Kidney (tissue), 14 donors: Measurements from ENCODE around the gene CCNI2. TPM values are rescaled to one million over a fixed set of nuclear protein-coding genes. Genes with fewer than 3 reads are reported as not detected.

Source experiments
- DNase-seq, 5 donors: peaks; one replicate each; pipeline ENCODE4 v3.0.0-alpha.2; 2013 to 2020
- FAIRE-seq: peaks from 2 replicates; lab custom pipeline; 2012; peaks lifted over from hg19 to GRCh38; lab: Jason Lieb, UNC
- H3K27ac ChIP-seq, 2 donors: one replicate each; pipeline ENCODE4 v1.7.0; 2013; ENCODE audit warnings: low read depth in 2 of 2, low read length in 2 of 2, inconsistent platforms in 1 of 2
- H3K27me3 ChIP-seq: one replicate; pipeline ENCODE4 v1.7.1; 2013; ENCODE audit warnings: low read length, inconsistent platforms; ENCODE audit not compliant: control insufficient read depth, insufficient read depth
- H3K36me3 ChIP-seq, 3 donors: one replicate each; pipeline versions ENCODE4 v1.7.0 to v1.7.1; 2013; ENCODE audit warnings: low read length in 3 of 3, control low read depth in 1 of 3, inconsistent platforms in 1 of 3; ENCODE audit not compliant: insufficient read depth in 3 of 3, control insufficient read depth in 2 of 3
- H3K4me1 ChIP-seq, 3 donors: one replicate each; pipeline versions ENCODE4 v1.7.0 to v1.7.1; 2013; ENCODE audit warnings: low read length in 3 of 3, inconsistent platforms in 1 of 3, low read depth in 1 of 3; ENCODE audit not compliant: control insufficient read depth in 2 of 3, insufficient read depth in 2 of 3
- H3K4me3 ChIP-seq, 3 donors: one replicate each; pipeline versions ENCODE4 v1.7.0 to v1.8.1; 2013; ENCODE audit warnings: low read length in 3 of 3, control low read depth in 1 of 3, inconsistent platforms in 1 of 3
- H3K9ac ChIP-seq, 3 donors: one replicate each; pipeline versions ENCODE4 v1.7.0 to v1.7.1; 2013; ENCODE audit warnings: low read length in 3 of 3, control low read depth in 1 of 3, inconsistent platforms in 1 of 3
- H3K9me3 ChIP-seq, 3 donors: one replicate each; pipeline versions ENCODE4 v1.7.0 to v1.7.1; 2013; ENCODE audit warnings: low read length in 3 of 3, control low read depth in 1 of 3, inconsistent platforms in 1 of 3; ENCODE audit not compliant: control insufficient read depth in 2 of 3, insufficient read depth in 1 of 3
- intact Hi-C: fragments of 100-400 bp; cut with DNase I; formaldehyde crosslinking; loops from one replicate; pipeline ENCODE4 v1.11.1; 2022
- polyA plus RNA-seq: library from polyadenylated mRNA; stranded (reverse); fragments of 350-450 nt; fragmentation: Illumina TruSeq; extraction: RNeasy Lipid Tissue Mini Kit (QIAGEN cat#74804); gene quantifications from one replicate; pipeline ENCODE4 v1.2.3, GENCODE V29; 2014; ENCODE audit warnings: low read depth, low replicate concordance; ENCODE audit not compliant: insufficient read depth
- total RNA-seq: library from RNA; stranded (reverse); fragmentation: NEBNext Ultra II Directional; extraction: Animal tissue kit (Norgen Biotek cat#: 25700); gene quantifications from one replicate; pipeline ENCODE4 v1.2.1, GENCODE V29; 2021
- TF ChIP-seq, protein P1 (sequence below): IDR thresholded peaks from 3 replicates; pipeline ENCODE4 v1.5.1; 2012; ENCODE audit warnings: mild to moderate bottlenecking, moderate library complexity, borderline replicate concordance; ENCODE audit not compliant: insufficient read depth; ENCODE audit errors: extremely low read depth
- donor health status: control.
- donor health status: control.
- donor health status: control.
- donor health status: control.
- donor health status: control.
- donor health status: DM: yes; HTN: yes; CAD: no.
- donor health status: Normal renal cell carcinoma (clear cell type).

CCNI2 gene
- total and polyA plus RNA-seq, 2 donors from 2014 or later: 3.4 to 3.8 TPM

DNA sequence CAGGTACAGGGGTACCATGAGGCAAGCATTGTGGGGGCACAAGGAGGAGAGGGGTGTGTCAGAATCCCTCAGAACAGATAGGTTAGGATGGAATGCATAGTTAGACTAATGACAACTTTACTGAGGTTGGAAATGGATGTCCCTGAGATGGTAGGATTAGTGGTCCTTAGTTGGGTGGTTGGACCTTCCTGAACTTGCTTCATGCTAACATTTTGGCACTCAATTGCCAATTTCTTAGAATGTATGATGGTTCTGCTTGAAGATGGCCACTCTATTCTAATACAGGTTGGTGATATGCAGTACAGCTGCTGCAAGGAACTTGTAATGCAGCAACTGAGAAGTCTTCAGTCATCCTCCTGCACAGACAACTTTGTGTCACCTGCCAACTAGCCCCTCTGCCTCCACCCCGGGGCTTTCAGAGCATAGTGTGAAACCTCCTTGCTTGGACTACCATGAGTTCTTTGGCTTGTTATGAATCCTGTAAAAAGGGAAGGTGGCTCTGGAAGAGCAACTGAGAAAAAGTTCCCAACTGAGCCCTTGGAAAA, 5.4 kb downstream of the CCNI2 start:
- peak overlapping the region; percentile 7 to 32 for H3K27ac ChIP-seq
- H3K4me1 ChIP-seq: peaks cover 0 to 12% (median 4%) of the 10 kb centered on the region in 3 donors
- FAIRE-seq (no peak), DNase-seq (no peak)
- H3K9ac ChIP-seq: no peak overlapping the region
- TF ChIP-seq, protein P1, sequence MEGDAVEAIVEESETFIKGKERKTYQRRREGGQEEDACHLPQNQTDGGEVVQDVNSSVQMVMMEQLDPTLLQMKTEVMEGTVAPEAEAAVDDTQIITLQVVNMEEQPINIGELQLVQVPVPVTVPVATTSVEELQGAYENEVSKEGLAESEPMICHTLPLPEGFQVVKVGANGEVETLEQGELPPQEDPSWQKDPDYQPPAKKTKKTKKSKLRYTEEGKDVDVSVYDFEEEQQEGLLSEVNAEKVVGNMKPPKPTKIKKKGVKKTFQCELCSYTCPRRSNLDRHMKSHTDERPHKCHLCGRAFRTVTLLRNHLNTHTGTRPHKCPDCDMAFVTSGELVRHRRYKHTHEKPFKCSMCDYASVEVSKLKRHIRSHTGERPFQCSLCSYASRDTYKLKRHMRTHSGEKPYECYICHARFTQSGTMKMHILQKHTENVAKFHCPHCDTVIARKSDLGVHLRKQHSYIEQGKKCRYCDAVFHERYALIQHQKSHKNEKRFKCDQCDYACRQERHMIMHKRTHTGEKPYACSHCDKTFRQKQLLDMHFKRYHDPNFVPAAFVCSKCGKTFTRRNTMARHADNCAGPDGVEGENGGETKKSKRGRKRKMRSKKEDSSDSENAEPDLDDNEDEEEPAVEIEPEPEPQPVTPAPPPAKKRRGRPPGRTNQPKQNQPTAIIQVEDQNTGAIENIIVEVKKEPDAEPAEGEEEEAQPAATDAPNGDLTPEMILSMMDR: no peak
- intact Hi-C loops: no loop called here
- no peaks in the 10 kb centered on the region for H3K9me3 ChIP-seq
- peaks cover 0 to 2% (median 0%) of the 10 kb centered on the region in 3 donors for H3K36me3 ChIP-seq
- H3K27me3 ChIP-seq: no peaks in the 10 kb centered on the region
- no peak overlapping the region for H3K4me3 ChIP-seq

DNA sequence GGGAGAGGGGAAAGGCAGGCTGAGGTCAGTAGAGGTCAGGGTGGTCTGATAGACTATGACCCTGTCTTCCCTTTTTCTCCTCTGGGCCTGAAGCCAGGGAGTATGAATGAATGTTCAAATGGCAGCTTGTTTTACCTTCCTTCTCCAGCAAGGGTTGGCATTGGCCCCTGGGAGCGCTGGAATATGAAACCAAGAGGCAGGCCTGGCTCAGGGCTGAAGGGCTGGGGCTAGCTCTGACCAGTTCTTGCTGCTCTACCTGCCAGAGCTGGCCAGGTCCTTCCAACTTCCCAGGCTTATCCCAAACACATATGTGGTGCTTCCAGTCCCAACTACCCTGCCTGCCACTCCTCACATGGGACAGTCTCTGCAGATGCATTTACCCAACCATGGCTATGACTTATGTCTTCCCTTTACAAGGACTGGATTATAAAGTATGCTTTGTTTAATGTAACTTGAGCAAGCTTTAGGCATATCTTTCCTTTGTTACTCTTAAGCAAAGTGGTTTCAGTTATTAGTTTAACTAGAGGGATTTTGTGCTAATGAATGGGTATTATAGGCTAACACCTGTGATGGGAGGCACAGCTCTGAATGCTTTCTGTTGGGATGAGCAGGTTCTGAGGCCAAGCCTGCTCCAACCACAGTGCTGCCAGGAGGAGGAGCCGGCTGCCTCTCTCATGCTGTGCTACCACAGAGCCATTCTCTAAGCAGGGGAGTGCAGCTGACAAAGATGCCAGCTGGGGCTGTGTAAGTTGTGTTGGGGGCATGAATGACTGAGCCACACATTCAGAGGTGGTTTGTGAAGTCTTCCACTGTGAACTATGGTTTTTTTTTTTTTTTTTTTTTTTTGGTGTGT, 6.1 kb downstream of the CCNI2 start:
- Histone ChIP-seq H3K27ac (peak overlapping the region in 1 of 2 donors; percentile 32), H3K9me3 (no peaks in the 10 kb centered on the region), H3K4me3 (no peak overlapping the region), H3K4me1 (peaks cover 0 to 12% (median 4%) of the 10 kb centered on the region in 3 donors), H3K9ac (no peak overlapping the region), H3K36me3 (peaks cover 0 to 9% (median 2%) of the 10 kb centered on the region in 3 donors), H3K27me3 (no peaks in the 10 kb centered on the region)
- intact Hi-C loops: no loop called here
- FAIRE-seq (no peak), DNase-seq (peak in 4 of 5 donors; percentile 27 to 76 (median 45))
- TF ChIP-seq, protein P1: no peak

DNA sequence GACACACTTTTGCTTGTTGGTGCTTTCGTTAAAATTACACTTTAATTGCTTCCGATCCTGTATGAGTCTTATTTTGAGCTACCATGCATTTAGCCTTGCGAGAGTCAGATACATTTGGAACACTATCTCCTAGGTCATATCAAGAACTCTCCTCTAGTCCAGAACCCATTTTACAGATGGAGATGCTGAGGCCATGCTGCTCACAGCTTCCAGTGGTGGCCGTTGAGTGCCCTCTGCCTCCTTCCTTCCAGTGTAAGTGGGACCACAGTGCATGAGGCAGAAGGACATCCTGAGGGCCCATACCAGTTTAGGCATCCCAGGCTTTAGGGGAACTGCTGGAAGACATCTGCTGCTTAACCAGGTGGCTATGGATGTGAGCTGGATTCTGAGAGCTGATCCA, 6.9 kb downstream of the CCNI2 start:
- Histone ChIP-seq H3K9ac (no peak overlapping the region), H3K36me3 (peaks cover 0 to 14% (median 2%) of the 10 kb centered on the region in 3 donors), H3K27me3 (no peaks in the 10 kb centered on the region), H3K4me1 (peaks cover 0 to 12% (median 4%) of the 10 kb centered on the region in 3 donors), H3K4me3 (no peak overlapping the region), H3K9me3 (no peaks in the 10 kb centered on the region), H3K27ac (no peak overlapping the region)
- intact Hi-C loops: no loop called here
- DNase-seq (no peak), FAIRE-seq (no peak)
- TF ChIP-seq, protein P1: no peak
